ENCODE measurements around the gene CHST12.

CHST12 gene

GRCh38 chr7:2403014-2403717 is at the start of gene CHST12:
Gene CHST12 (plus strand): TSS chr7:2403611. CDS start chr7:2432640, 29,029 bp downstream.
- H3K4me3 ChIP-seq (ENCODE audit: low read depth in 1 of 5, low read length in 5 of 5) = peak within 1 kb of the TSS; percentile 80 to 94 (median 83)
- H3K9ac ChIP-seq (ENCODE audit: low read length in 5 of 5) = peak within 1 kb of the TSS in 4 of 5 donors; percentile 78 to 91 (median 84)
- no peaks in the 10 kb centered on the region for H3K9me3 ChIP-seq (ENCODE audit: control insufficient read depth in 5 of 5, low read length in 5 of 5)
- H3K4me1 ChIP-seq (ENCODE audit: control insufficient read depth in 5 of 5, insufficient read depth in 5 of 5, low read length in 5 of 5) = peaks cover 3 to 62% (median 51%) of the 10 kb centered on the region in 5 donors
- H3K36me3 ChIP-seq (ENCODE audit: control insufficient read depth in 5 of 5, insufficient read depth in 5 of 5, low read length in 5 of 5) = no peaks in the 10 kb centered on the region
- no peak within 1 kb of the TSS for H3K27ac ChIP-seq (ENCODE audit: low read depth, low read length)
- H3K27me3 ChIP-seq (ENCODE audit: control insufficient read depth in 5 of 5, insufficient read depth in 4 of 5, low read length in 5 of 5) = no peaks in the 10 kb centered on the region

- no peaks in the 10 kb centered on the region for H3K27me3 ChIP-seq (ENCODE audit: control insufficient read depth in 5 of 5, insufficient read depth in 4 of 5, low read length in 5 of 5)
- H3K36me3 ChIP-seq (ENCODE audit: control insufficient read depth in 5 of 5, insufficient read depth in 5 of 5, low read length in 5 of 5) = peaks cover 0 to 4% (median 3%) of the 10 kb centered on the region in 5 donors
- H3K4me3 ChIP-seq (ENCODE audit: low read depth in 1 of 5, low read length in 5 of 5) = peak overlapping the region; percentile 75 to 89 (median 87)
- peak overlapping the region; percentile 88 to 99 (median 99) for H3K9ac ChIP-seq (ENCODE audit: low read length in 5 of 5)
- peaks cover 2 to 47% (median 37%) of the 10 kb centered on the region in 5 donors for H3K4me1 ChIP-seq (ENCODE audit: control insufficient read depth in 5 of 5, insufficient read depth in 5 of 5, low read length in 5 of 5)
- peak overlapping the region; percentile 100 for H3K27ac ChIP-seq (ENCODE audit: low read depth, low read length)
- no peaks in the 10 kb centered on the region for H3K9me3 ChIP-seq (ENCODE audit: control insufficient read depth in 5 of 5, low read length in 5 of 5)
These were observed 49.5 kb upstream of the CHST12 start for GRCh38 chr7:2353936-2354185.

DNA sequence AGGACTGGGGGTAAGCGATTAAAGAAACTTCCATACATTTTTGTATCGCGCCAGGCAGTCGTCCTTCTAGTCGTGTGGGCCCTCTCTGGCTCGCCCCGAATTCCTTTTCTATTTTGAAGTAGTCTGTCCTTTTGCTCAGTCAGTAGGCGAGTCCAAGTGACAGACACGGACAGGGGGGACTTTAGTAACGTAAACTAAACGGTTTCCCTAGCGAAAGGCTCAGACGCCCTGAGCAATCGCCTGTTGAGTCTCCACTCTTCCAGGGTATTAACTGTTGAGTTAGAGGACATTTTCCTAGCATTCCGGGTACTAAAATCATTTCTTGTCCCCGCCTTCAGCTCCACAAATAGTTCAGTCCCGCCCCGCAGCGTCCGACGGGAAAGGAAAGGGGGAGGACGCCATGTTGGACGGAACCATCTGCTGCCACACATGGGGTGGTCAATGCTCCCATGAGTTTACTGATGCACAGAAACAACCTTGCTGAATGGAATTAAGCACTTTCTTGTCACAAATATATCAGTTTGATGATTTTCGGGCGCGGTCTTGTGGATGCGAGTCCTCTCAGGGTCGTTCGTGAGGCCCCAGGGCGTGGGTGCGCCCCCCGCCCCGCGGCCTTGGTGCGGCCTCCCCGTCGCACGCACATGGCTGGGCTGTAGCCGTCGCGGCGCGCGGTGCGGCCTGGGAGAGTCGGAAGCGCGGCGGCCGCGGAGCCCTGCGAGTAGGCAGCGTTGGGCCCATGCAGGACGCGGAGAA is 49.0 kb upstream of the CHST12 start, which contains the start of gene EIF3B:
TSS of gene EIF3B (plus strand) at position 642 of the 753 bp plus-strand sequence. CDS start at position 737, 95 bp downstream.
- peak within 1 kb of the TSS; percentile 75 to 91 (median 87) for H3K4me3 ChIP-seq (ENCODE audit: low read depth in 1 of 5, low read length in 5 of 5)
- no peaks in the 10 kb centered on the region for H3K9me3 ChIP-seq (ENCODE audit: control insufficient read depth in 5 of 5, low read length in 5 of 5)
- peak within 1 kb of the TSS; percentile 100 for H3K27ac ChIP-seq (ENCODE audit: low read depth, low read length)
- H3K36me3 ChIP-seq (ENCODE audit: control insufficient read depth in 5 of 5, insufficient read depth in 5 of 5, low read length in 5 of 5) = peaks cover 0 to 5% (median 3%) of the 10 kb centered on the region in 5 donors
- peak within 1 kb of the TSS; percentile 88 to 99 (median 99) for H3K9ac ChIP-seq (ENCODE audit: low read length in 5 of 5)
- H3K27me3 ChIP-seq (ENCODE audit: control insufficient read depth in 5 of 5, insufficient read depth in 4 of 5, low read length in 5 of 5) = no peaks in the 10 kb centered on the region
- H3K4me1 ChIP-seq (ENCODE audit: control insufficient read depth in 5 of 5, insufficient read depth in 5 of 5, low read length in 5 of 5) = peaks cover 2 to 52% (median 42%) of the 10 kb centered on the region in 5 donors

GRCh38 chr7:2354939-2355704 is 48.3 kb upstream of the CHST12 start:
- Histone ChIP-seq H3K36me3 (ENCODE audit: control insufficient read depth in 5 of 5, insufficient read depth in 5 of 5, low read length in 5 of 5) (peaks cover 0 to 11% (median 3%) of the 10 kb centered on the region in 5 donors), H3K9ac (ENCODE audit: low read length in 5 of 5) (peak overlapping the region; percentile 57 to 99 (median 98)), H3K9me3 (ENCODE audit: control insufficient read depth in 5 of 5, low read length in 5 of 5) (no peaks in the 10 kb centered on the region), H3K27ac (ENCODE audit: low read depth, low read length) (peak overlapping the region; percentile 100), H3K4me1 (ENCODE audit: control insufficient read depth in 5 of 5, insufficient read depth in 5 of 5, low read length in 5 of 5) (peaks cover 2 to 53% (median 44%) of the 10 kb centered on the region in 5 donors), H3K4me3 (ENCODE audit: low read depth in 1 of 5, low read length in 5 of 5) (peak overlapping the region; percentile 75 to 91 (median 87)), H3K27me3 (ENCODE audit: control insufficient read depth in 5 of 5, insufficient read depth in 4 of 5, low read length in 5 of 5) (no peaks in the 10 kb centered on the region)

- H3K27me3 ChIP-seq (ENCODE audit: control insufficient read depth in 5 of 5, insufficient read depth in 4 of 5, low read length in 5 of 5) = no peaks in the 10 kb centered on the region
- H3K9ac ChIP-seq (ENCODE audit: low read length in 5 of 5) = peak overlapping the region; percentile 57 to 99 (median 98)
- peaks cover 2 to 53% (median 44%) of the 10 kb centered on the region in 5 donors for H3K4me1 ChIP-seq (ENCODE audit: control insufficient read depth in 5 of 5, insufficient read depth in 5 of 5, low read length in 5 of 5)
- peaks cover 0 to 12% (median 3%) of the 10 kb centered on the region in 5 donors for H3K36me3 ChIP-seq (ENCODE audit: control insufficient read depth in 5 of 5, insufficient read depth in 5 of 5, low read length in 5 of 5)
- peak overlapping the region; percentile 75 to 91 (median 87) for H3K4me3 ChIP-seq (ENCODE audit: low read depth in 1 of 5, low read length in 5 of 5)
- peak overlapping the region; percentile 41 for H3K27ac ChIP-seq (ENCODE audit: low read depth, low read length)
- no peaks in the 10 kb centered on the region for H3K9me3 ChIP-seq (ENCODE audit: control insufficient read depth in 5 of 5, low read length in 5 of 5)
These were observed 47.8 kb upstream of the CHST12 start for GRCh38 chr7:2355705-2356008.

DNA sequence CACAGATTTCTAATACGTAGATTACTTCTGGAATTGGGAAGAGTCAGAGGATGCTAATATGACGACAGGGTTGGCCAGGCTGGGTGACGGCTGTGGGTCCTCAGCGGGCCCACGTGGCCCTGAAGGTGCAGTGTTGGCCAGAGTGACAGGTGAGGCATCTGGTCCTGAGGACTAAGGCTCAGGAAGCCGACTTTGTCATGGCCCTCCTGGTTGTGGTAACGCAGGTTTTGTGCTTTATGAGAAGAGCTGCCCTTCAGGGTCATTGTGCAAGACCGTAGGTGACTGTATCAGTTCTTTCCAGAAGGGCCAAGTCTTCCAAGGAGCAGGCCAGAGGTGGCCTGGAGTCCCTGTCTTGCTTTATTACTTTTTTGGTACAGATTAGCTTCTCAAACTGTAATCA is 46.2 kb upstream of the CHST12 start:
- Histone ChIP-seq H3K9me3 (ENCODE audit: control insufficient read depth in 5 of 5, low read length in 5 of 5) (no peaks in the 10 kb centered on the region), H3K27ac (ENCODE audit: low read depth, low read length) (no peak overlapping the region), H3K27me3 (ENCODE audit: control insufficient read depth in 5 of 5, insufficient read depth in 4 of 5, low read length in 5 of 5) (no peaks in the 10 kb centered on the region), H3K4me1 (ENCODE audit: control insufficient read depth in 5 of 5, insufficient read depth in 5 of 5, low read length in 5 of 5) (peaks cover 2 to 53% (median 44%) of the 10 kb centered on the region in 5 donors), H3K4me3 (ENCODE audit: low read depth in 1 of 5, low read length in 5 of 5) (peak overlapping the region in 1 of 5 donors; percentile 22), H3K9ac (ENCODE audit: low read length in 5 of 5) (peak overlapping the region in 2 of 5 donors; percentile 5 to 59), H3K36me3 (ENCODE audit: control insufficient read depth in 5 of 5, insufficient read depth in 5 of 5, low read length in 5 of 5) (peaks cover 0 to 24% (median 15%) of the 10 kb centered on the region in 5 donors)

DNA sequence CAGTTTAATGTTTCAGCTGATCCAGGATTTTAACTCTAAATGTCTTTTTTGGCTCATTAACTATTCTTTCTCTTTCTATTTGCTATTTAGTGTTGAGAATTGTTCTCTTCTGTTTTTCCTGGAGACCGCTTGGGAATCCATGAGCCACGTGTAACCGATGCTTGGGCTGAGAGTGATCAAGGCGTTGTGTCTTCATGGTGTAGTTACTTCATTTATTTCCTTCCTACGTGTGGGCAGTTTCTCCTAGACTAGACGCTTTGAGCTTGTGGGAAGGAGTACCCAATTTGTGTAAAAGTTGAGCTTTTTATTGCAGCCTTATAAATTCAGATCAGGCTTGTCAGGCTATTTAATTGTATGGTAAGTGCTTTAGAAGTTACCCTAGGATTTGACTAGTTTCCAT is 45.8 kb upstream of the CHST12 start:
- Histone ChIP-seq H3K4me1 (ENCODE audit: control insufficient read depth in 5 of 5, insufficient read depth in 5 of 5, low read length in 5 of 5) (peaks cover 2 to 53% (median 44%) of the 10 kb centered on the region in 5 donors), H3K4me3 (ENCODE audit: low read depth in 1 of 5, low read length in 5 of 5) (no peak overlapping the region), H3K27me3 (ENCODE audit: control insufficient read depth in 5 of 5, insufficient read depth in 4 of 5, low read length in 5 of 5) (no peaks in the 10 kb centered on the region), H3K27ac (ENCODE audit: low read depth, low read length) (no peak overlapping the region), H3K36me3 (ENCODE audit: control insufficient read depth in 5 of 5, insufficient read depth in 5 of 5, low read length in 5 of 5) (peaks cover 0 to 28% (median 19%) of the 10 kb centered on the region in 5 donors), H3K9ac (ENCODE audit: low read length in 5 of 5) (peak overlapping the region in 2 of 5 donors; percentile 5 to 59), H3K9me3 (ENCODE audit: control insufficient read depth in 5 of 5, low read length in 5 of 5) (no peaks in the 10 kb centered on the region)

GRCh38 chr7:2358968-2359527 is 44.4 kb upstream of the CHST12 start:
- Histone ChIP-seq H3K9ac (ENCODE audit: low read length in 5 of 5) (peak overlapping the region in 2 of 5 donors; percentile 26 to 30), H3K27ac (ENCODE audit: low read depth, low read length) (no peak overlapping the region), H3K27me3 (ENCODE audit: control insufficient read depth in 5 of 5, insufficient read depth in 4 of 5, low read length in 5 of 5) (no peaks in the 10 kb centered on the region), H3K4me3 (ENCODE audit: low read depth in 1 of 5, low read length in 5 of 5) (no peak overlapping the region), H3K36me3 (ENCODE audit: control insufficient read depth in 5 of 5, insufficient read depth in 5 of 5, low read length in 5 of 5) (peaks cover 2 to 42% (median 32%) of the 10 kb centered on the region in 5 donors), H3K4me1 (ENCODE audit: control insufficient read depth in 5 of 5, insufficient read depth in 5 of 5, low read length in 5 of 5) (peaks cover 2 to 43% (median 37%) of the 10 kb centered on the region in 5 donors), H3K9me3 (ENCODE audit: control insufficient read depth in 5 of 5, low read length in 5 of 5) (no peaks in the 10 kb centered on the region)

DNA sequence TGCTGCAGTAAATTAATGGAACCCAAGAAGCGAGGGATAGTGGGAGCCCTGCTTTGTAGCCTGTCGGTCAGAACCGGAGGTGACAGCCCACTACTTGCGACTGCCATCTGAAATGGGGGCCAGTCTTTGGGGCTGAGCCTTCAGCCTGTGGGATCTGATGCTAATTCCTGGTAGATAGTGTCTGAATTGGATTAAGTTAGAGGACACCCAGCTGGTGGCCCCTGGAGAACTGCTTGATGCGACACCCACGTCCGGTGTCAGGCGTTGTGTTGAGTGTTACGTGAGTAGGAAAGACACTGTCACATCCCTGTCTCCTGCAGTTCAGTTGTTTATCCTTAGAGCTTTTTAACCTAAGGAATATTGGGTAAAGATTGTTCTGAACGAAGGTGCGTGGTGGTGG is 43.8 kb upstream of the CHST12 start:
- no peak overlapping the region for H3K27ac ChIP-seq (ENCODE audit: low read depth, low read length)
- no peaks in the 10 kb centered on the region for H3K27me3 ChIP-seq (ENCODE audit: control insufficient read depth in 5 of 5, insufficient read depth in 4 of 5, low read length in 5 of 5)
- H3K4me1 ChIP-seq (ENCODE audit: control insufficient read depth in 5 of 5, insufficient read depth in 5 of 5, low read length in 5 of 5) = peaks cover 0 to 43% (median 37%) of the 10 kb centered on the region in 5 donors
- H3K36me3 ChIP-seq (ENCODE audit: control insufficient read depth in 5 of 5, insufficient read depth in 5 of 5, low read length in 5 of 5) = peaks cover 7 to 48% (median 37%) of the 10 kb centered on the region in 5 donors
- H3K9ac ChIP-seq (ENCODE audit: low read length in 5 of 5) = peak overlapping the region in 1 of 5 donors; percentile 30
- H3K4me3 ChIP-seq (ENCODE audit: low read depth in 1 of 5, low read length in 5 of 5) = no peak overlapping the region
- H3K9me3 ChIP-seq (ENCODE audit: control insufficient read depth in 5 of 5, low read length in 5 of 5) = no peaks in the 10 kb centered on the region

Data from subcutaneous abdominal adipose tissue (tissue), 5 donors.